ENCODE results near the gene MPPED1. TPM values are rescaled to one million over a fixed set of nuclear protein-coding genes. Genes with fewer than 3 reads are reported as not detected.

The MPPED1 gene
- total and polyA plus RNA-seq, 4 donors: 0.89 to 6.5 (median 4.1) TPM

DNA sequence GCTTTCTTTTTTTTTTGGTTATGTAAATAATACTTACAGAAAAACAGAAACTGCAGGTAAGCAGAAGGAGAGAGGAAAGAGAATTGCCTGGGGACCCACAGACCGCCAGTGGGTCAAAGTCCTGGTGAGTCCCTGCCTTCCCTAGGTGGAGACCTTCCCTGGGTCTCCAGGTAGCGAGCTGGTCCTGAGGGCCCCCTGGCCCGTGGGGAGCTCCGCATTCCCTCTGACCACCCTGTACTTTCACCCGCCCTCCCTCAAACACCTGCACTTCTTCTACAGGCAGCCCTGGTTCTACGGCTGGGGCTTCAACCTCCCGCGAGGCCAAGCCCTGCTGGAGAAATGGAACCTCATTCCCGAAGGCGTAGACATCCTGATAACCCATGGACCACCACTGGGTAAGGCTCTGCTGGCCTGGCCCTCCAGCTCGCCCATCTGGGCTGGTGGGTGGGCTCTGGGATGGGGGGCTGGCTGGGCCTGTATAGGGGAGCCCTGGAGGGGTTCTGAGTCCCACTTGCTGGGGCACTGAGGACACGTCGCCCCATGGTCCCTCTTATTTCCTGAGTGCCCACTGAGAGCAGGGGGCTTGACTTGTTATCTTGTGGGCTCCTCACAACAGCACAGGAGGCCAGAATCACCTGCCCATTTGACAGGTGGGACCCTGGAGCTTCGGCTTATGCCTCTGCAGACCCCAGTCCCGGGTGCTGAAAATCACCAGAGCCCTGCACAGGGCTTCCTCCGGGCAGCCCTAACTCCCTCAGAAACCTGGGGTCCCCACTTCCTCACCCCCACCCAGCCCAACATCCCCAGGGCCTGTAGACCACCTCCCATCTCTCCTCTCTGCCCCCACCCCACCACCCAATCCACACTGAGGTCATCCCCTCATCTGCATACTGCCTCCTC is 86.4 kb downstream of the MPPED1 start:
- Histone ChIP-seq H3K36me3 (ENCODE audit: control insufficient read depth in 4 of 4, insufficient read depth in 3 of 4, low read depth in 1 of 4, low read length in 3 of 4) (peaks cover 0 to 14% (median 2%) of the 10 kb centered on the region in 4 donors), H3K9me3 (ENCODE audit: control insufficient read depth in 4 of 4, low read length in 3 of 4) (no peaks in the 10 kb centered on the region), H3K27ac (ENCODE audit: low read depth in 1 of 2, low read length in 2 of 2) (no peak overlapping the region), H3K27me3 (ENCODE audit: control insufficient read depth in 4 of 4, insufficient read depth in 4 of 4, low read length in 3 of 4) (no peaks in the 10 kb centered on the region), H3K4me3 (ENCODE audit: low read depth in 1 of 3, low read length in 3 of 3) (no peak overlapping the region), H3K9ac (ENCODE audit: low read depth in 1 of 2, low read length in 2 of 2) (no peak overlapping the region), H3K4me1 (ENCODE audit: control insufficient read depth in 4 of 4, insufficient read depth in 4 of 4, low read length in 3 of 4) (no peaks in the 10 kb centered on the region)
- WGBS: 96% methylated on average over 16 of the region's 16 CpGs
- DNase-seq (ENCODE audit: low spot score): no peak
- TF ChIP-seq YY1 (IDR thresholded peaks at IDR 0.05) (no peak), ZBTB33 (IDR thresholded peaks at IDR 0.05) (no peak), EGR1 (IDR thresholded peaks at IDR 0.05; ENCODE audit: low read depth in 2 of 2) (no peak), NR2F2 (IDR thresholded peaks at IDR 0.05) (no peak), JUND (IDR thresholded peaks at IDR 0.05) (no peak), GABPA (IDR thresholded peaks at IDR 0.05 in 1 of 2, conservative IDR thresholded peaks at IDR 0.05 in 1 of 2) (no peak), TAF1 (conservative IDR thresholded peaks at IDR 0.05) (no peak), CTCF (IDR thresholded peaks at IDR 0.05; ENCODE audit: low read depth, low read length, missing input control) (no peak), FOXA2 (IDR thresholded peaks at IDR 0.05) (no peak), HNF4A (conservative IDR thresholded peaks at IDR 0.05) (no peak), RXRA (IDR thresholded peaks at IDR 0.05) (no peak), HNF4G (IDR thresholded peaks at IDR 0.05) (no peak), MAX (IDR thresholded peaks at IDR 0.05) (no peak)
- TF ChIP-seq, protein P1, sequence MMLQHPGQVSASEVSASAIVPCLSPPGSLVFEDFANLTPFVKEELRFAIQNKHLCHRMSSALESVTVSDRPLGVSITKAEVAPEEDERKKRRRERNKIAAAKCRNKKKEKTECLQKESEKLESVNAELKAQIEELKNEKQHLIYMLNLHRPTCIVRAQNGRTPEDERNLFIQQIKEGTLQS (IDR thresholded peaks at IDR 0.05): no peak
- TF ChIP-seq, protein P2, sequence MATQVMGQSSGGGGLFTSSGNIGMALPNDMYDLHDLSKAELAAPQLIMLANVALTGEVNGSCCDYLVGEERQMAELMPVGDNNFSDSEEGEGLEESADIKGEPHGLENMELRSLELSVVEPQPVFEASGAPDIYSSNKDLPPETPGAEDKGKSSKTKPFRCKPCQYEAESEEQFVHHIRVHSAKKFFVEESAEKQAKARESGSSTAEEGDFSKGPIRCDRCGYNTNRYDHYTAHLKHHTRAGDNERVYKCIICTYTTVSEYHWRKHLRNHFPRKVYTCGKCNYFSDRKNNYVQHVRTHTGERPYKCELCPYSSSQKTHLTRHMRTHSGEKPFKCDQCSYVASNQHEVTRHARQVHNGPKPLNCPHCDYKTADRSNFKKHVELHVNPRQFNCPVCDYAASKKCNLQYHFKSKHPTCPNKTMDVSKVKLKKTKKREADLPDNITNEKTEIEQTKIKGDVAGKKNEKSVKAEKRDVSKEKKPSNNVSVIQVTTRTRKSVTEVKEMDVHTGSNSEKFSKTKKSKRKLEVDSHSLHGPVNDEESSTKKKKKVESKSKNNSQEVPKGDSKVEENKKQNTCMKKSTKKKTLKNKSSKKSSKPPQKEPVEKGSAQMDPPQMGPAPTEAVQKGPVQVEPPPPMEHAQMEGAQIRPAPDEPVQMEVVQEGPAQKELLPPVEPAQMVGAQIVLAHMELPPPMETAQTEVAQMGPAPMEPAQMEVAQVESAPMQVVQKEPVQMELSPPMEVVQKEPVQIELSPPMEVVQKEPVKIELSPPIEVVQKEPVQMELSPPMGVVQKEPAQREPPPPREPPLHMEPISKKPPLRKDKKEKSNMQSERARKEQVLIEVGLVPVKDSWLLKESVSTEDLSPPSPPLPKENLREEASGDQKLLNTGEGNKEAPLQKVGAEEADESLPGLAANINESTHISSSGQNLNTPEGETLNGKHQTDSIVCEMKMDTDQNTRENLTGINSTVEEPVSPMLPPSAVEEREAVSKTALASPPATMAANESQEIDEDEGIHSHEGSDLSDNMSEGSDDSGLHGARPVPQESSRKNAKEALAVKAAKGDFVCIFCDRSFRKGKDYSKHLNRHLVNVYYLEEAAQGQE (IDR thresholded peaks at IDR 0.05): no peak

Measured in liver (tissue), 9 donors.